GM21825 (cell line): ENCODE measurements around the gene ACTR8.
A peak's percentile ranks its signal among the peaks of the same experiment; 100 is the strongest.
"Not testable (repeated sequence)": the region's sequence is repeated elsewhere in the genome, so short reads cannot be mapped to it uniquely, and the experiment has no call there.

Experiments
- ATAC-seq: cut with Tn5 transposase; IDR thresholded peaks from one replicate; pipeline ENCODE4 v1.9.1; 2021; ENCODE audit warnings: mild to moderate bottlenecking, moderate library complexity; ENCODE audit not compliant: unreplicated experiment

The ACTR8 gene

DNA sequence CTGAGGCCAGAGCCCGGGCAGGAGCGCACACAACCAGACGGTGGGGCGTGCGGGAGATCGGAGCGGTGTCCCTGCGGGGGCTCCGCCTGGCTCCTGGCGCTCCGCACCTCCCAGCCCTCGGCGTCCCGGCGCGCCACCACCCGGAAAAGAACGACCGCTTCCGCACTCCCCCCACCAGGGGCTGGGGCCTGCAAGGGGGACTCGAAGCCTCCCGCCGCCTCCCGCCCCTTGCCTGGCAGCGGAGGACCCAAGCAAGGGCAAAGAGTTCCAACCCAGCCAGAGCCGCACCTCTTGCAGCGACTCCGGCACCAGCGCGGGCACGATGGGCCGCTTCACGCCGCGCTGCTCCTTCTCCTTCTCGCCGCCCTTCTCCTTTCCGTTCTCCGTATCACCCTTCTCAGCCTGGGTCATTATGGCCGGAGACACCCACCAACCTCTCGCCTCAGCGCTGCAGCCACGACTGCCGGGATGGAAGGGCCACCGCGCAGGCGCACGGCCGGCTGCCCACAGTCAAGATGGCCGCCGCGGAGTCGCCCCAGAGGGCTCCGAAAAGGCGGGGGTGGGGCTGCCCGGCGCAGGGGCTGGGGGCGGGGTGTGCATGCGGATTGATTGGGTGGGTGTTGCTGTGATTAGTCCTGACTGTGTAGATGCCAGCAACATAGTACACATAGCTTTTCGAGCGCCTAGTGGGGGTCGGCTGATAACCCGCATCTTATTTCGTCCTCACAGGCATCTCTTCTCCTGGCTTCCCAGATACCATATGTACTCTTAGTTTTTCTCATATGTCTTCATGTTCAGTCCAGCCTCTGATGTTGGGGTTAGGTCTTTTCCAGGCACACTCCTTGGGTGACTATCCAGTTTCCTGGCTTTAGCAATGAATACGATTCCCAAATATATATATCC, at the start of gene ACTR8:
Gene ACTR8 (minus strand): TSS at position 462 of the 903 bp plus-strand sequence. CDS start 51 bp downstream, at position 411.
- peak; percentile 87 for ATAC-seq

GRCh38 chr3:53927208-53927872, 45.4 kb upstream of the ACTR8 start:
- not testable (repeated sequence) for ATAC-seq

- no peak for ATAC-seq
Observed at GRCh38 chr3:53921296-53921695, 39.3 kb upstream of the ACTR8 start.

- no peak for ATAC-seq
Observed at GRCh38 chr3:53919741-53920140, 37.8 kb upstream of the ACTR8 start.

DNA sequence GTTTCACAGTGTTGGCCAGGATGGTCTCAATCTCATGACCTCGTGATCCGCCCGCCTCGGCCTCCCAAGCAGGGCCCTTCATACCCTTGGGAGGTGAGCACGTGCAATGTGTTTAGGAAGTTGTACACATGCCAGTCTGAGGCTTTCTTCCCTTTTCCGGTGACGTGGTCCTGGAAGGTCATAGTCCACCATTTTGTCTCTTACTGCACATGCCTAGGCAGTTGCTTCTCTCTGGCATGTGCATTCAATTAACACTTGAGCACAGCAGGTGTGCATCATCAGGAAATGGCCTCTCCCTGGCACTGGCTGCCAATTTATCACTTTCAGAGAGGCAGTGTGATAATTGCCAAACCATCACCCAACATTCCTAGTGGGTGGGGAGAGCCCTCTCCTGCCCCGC, 31.4 kb upstream of the ACTR8 start:
- no peak for ATAC-seq

DNA sequence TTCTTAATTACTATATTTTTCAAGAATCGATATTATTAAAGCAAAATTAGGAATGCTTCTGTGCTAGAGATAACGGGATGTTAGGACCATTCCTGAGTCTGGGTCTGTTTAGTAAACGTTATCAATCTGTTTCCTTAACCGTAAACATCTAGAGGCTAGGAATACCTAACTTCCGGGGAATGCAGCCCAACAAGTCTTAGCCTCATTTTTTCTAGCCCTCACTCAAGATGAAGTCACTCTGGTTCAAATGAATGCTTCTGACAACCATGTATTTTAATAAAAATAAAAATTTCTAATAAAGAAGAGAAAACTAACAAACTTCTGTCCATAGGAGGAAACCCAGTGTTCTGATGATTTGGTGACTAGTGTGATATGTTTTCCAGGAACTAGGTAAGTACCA, 20.8 kb upstream of the ACTR8 start:
- no peak for ATAC-seq

DNA sequence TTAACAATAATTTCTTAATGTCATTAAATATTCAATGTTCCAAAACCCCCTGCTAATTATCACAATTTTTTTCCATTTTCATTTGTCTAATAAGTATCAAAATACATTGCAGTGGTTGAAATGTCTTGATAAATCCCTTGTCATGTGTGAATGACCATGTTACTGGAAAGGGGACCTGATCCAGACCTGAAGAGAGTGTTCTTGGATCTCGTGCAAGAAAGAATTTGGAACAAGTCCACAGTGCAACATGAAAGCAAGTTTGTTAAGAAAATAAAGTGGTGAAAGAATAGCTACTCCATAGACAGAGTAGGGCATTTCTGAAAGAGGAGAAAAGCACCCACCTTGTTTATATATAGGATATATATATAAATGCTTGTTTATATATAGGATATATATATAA, 20.1 kb upstream of the ACTR8 start:
- no peak for ATAC-seq

- ATAC-seq = no peak
Observed at GRCh38 chr3:53900666-53901331, 18.8 kb upstream of the ACTR8 start.

- no peak for ATAC-seq
Observed at GRCh38 chr3:53899750-53900149, 17.8 kb upstream of the ACTR8 start.

- ATAC-seq = no peak
Observed at GRCh38 chr3:53892286-53892637, 10.3 kb upstream of the ACTR8 start.

DNA sequence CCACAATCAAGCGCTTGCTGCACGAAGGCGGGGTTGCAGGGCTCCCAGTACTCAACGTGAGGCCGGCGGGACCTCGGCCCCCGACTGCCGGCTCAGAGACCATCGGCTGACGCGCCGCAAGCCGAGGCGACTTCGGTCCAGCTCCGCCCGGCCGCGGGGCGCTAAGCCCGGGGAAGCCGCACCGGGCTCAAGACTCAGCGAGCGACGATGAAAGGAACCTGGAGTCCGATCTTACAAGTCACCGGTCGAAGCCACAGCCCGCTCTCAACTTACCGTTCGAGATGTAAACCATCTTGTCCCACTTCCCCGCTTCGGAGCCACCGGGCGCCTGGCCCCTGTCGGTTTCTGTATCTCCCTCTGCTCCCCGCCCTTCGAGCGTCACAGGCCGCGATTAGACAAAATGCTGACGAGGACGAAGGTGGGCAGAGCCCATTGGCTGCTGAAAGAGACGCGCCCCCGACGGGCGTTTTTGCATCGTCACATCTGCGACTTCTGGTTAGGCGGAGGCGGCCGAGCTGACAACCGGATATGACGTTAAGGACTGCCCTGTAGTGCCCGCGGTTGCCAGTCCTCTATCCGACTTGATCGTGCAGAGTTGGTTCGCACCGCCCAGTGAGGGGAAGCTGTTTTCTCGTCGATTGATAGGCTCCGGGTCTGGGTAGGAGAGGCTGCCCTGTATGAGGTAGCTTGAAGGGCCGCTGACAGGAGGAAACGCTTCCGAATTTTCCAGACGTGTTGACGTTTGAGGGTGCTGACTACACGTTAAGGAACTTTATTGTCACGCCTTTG, 9.7 kb upstream of the ACTR8 start, which contains the start of gene SELENOK:
Gene SELENOK (minus strand): TSS at position 363 of the 789 bp plus-strand sequence.
- peak; percentile 97 for ATAC-seq

- ATAC-seq = no peak
Observed at GRCh38 chr3:53890726-53891475, 8.9 kb upstream of the ACTR8 start.

DNA sequence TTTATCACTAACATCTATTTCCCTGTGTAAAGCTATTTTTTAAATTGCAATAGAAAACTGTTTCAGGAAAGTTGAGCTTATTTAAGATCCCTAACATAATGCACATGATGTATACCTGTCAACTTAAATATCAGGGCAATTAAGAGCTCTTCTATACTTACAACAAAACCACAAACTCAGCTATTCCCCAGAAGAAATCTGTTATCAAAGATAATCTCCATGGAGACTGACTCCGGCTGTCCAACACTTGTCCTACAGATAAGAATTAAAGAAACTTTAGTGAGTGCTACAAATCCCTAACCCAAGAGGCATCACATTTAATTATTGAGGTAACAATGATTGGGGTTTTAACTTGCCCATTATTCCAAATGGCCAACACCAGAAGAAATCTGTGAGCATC, 6.3 kb upstream of the ACTR8 start:
- no peak for ATAC-seq

- ATAC-seq = no peak
Observed at GRCh38 chr3:53887446-53887845, 5.5 kb upstream of the ACTR8 start.

GRCh38 chr3:53885239-53885638, 3.3 kb upstream of the ACTR8 start:
- no peak for ATAC-seq

DNA sequence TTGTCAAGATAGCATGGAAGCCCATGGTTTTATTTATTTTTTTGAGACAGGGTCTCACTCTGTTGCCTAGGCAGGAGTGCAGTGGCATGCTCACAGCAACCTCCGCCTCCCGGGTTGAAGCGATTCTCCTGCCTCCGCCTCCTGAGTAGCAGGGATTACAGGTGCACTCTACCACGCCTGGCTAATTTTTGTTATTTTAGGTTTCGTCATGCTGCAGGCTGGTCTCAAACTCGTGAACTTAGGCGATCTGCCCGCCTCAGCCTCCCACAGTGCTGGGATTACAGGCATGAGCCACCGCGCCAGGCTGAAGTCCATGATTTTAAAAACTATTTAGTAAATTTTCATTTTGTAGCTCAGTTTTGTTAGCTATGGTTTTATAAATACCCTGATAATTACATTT, 2.7 kb upstream of the ACTR8 start:
- no peak for ATAC-seq

- no peak for ATAC-seq
Observed at GRCh38 chr3:53883008-53883407, 1.1 kb upstream of the ACTR8 start.

DNA sequence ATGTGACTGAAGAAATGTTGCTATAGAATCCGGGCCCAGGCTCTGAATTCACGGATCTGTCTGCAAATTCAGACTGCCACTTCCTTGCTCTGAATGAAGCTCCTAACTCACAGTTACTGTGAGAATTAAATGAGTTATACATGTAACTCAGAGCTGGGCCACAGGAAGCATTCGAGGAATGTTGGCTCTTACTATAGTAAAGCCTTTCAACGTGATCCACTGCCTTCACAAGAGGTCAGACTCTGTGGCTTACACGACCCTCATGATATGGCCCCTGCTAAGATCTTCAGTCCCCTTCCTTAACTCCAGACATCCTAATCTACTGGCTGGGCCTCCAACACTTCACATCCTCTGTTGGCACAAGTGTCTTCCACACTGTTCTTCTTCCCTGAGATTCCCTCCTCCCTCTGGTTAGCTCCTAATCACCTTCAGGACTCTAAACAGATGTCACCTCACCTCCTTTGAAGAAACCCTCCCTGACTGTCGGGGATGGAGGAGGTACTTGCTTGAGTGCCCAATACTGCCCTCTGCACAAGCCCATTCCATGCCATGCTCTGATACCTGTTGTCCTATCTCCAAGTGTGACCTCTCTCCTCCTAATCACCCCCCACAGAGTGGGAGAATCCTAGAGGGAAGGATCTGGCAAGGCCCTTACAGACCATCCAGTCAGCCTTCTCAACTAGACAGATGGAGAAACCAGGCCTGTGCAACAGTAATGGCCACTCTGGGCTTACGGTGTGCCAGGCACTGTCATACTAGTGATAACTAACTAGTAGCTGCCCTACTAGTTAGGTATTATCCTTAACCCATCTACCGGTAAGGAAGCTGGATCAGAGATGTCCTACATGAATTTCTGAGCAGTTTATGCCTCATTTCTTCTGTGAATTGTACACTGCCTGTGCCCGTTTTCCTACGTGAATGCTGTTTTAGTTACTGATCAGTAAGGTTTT, 1.3 kb downstream of the ACTR8 start:
- ATAC-seq = no peak
